Stimulated activated CD8-positive, alpha-beta memory T cell treated with anti-CD3 and anti-CD28 coated beads, Interleukin-7, amount 100 ng/mL, for 48 hours (primary cell): ENCODE results near the gene SAMD4B.
"Not testable (repeated sequence)": the region's sequence is repeated elsewhere in the genome, so short reads cannot be mapped to it uniquely, and the experiment has no call there.

Experiments
- DNase-seq, 2 donors: peaks; one replicate each; pipeline ENCODE4 v3.0.0-alpha.2; 2020; ENCODE audit warnings: low read depth in 1 of 2; ENCODE audit errors: extremely low read depth in 1 of 2

SAMD4B gene

DNA sequence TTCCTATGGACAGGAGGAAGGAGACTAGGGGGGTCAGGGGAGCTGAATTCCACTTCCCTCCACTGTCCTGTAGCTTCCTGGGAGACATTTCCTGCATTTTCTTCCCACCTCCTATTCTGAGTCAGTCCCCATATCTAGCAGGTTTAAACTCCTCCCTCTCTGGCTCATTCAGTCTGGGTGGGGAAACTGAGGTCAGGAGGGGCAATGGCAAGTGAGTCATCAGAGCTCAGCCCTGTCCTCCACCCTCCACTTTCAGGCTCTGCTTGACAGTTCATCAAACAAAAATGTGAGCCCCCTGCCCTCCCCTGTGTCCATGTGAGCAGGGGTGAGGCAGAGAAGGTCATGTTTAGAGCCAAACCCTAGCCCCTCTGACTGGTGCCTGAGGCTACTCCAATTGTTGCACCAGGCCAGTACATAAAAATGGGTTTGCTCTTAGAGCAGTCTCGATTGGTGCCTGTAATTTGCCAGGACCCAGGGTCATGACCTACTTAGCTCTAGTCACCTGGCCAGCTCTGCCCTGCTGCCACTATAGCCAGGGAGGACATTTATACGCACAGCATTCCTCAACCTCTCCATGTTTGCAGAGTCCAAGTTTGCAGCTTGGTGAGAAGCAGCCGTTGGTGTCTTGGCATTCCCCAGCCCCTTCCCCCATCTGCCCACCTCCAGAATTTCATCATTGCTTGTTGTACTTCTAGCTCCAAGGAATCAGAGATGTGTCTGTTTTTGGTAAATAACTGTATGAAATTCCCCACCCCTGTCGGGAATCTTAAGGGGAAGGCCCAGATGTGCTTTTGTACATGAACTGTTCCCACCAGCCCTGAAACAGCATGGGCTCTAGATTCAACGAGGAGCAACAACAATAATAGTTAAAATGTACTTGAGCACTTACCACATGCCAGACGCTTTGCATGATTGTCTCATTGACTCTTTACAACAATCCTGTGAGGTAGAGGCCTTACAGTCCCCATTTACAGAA lies 20.7 kb downstream of the SAMD4B start:
- DNase-seq: no peak

DNA sequence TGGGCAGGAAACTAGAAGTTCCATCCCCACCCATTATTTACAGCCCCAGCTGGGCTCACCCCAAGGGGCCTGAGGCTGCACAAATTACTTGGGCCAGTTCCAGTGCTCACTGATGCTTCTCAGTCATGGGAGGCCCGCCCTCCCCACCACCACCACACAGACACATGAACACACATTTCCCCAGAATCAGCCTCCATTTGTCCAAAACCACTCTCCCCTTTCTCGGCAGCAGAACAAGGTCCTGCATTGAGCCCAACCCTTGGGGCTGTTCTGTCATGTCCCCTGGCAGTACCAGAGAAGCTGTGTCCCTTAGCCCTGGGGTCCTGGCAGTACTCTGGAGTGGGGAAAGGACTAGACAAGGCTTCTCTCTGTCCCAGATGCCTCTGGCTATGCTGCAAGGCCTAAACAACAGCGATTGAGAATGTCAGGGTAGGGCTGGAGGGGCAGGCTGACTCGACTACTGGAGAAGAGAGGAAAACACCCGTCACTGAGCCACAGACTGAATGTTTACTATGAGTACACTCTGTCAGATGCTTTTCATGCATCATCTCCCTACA lies 21.8 kb downstream of the SAMD4B start:
- DNase-seq: no peak

GRCh38 chr19:39365531-39365930 lies 23.3 kb downstream of the SAMD4B start:
- DNase-seq: no peak

DNA sequence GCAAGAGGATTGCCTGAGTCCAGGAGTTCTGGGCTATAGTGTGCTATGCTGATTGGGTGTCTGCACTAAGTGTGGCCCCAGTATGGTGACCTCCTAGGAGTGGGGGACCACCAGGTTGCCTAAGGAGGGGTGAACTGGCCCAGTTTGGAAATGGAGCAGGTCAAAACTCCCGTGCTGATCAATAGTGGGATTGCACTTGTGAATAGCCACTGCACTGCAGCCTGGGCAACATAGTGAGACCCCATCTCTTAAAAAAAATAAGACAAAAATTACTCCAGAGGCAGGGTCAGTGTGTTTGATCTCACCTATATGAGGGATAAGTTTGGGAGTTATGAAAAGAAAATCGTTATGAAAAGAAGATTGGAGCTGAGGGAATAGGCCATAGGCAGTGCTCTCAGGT lies 27.0 kb downstream of the SAMD4B start:
- DNase-seq: no peak

GRCh38 chr19:39370735-39371134 lies 28.5 kb downstream of the SAMD4B start:
- no peak for DNase-seq

GRCh38 chr19:39372047-39372802 lies 30.0 kb downstream of the SAMD4B start:
- DNase-seq: no peak

GRCh38 chr19:39372941-39373340 lies 30.7 kb downstream of the SAMD4B start:
- DNase-seq: no peak

GRCh38 chr19:39375929-39376328 lies 33.7 kb downstream of the SAMD4B start:
- no peak for DNase-seq

DNA sequence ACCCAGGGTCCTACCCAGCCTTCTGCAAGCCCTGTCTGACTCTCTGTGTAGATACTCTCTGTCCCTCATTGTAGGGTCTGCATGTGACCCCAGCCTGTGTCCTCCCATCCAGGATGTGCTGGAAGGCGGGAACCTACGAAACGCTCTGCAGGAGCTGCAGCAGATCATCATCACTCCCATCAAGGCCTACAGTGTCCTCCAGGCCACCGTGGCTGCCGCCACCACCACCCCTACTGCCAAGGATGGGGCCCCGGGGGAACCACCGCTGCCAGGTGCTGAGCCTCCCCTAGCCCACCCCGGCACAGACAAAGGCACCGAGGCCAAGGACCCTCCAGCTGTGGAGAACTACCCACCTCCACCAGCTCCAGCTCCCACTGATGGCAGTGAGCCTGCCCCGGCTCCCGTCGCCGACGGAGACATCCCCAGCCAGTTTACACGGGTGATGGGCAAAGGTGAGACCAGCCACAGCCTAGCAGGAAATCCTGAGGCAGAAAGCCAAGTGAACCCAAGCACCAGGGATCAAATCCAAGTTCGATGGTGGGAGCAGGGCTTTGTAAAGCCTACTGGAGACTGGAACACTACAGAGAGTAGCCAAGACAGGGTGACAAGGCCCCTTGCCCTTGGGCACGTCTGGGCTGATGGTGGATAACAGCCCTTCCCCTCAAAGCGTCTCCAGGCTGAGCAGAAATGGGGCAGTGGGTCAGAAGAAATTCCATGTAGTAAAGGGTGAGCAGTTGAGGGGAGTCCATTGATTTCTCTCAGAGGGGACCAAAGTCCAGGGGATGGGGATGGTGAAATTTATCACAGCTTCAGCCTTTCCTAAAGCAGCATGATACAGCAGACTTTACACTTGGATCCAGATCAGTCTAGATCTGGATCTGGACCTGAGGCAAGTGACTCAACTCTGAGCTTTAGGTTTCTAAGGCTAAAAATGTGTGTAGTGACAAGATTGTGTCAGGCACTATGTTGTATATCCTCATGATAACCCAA lies 35.4 kb downstream of the SAMD4B start:
- no peak for DNase-seq

- DNase-seq: not testable (repeated sequence)
Observed at GRCh38 chr19:39379366-39379765, 37.1 kb downstream of the SAMD4B start.

GRCh38 chr19:39379865-39380396 lies 37.7 kb downstream of the SAMD4B start:
- no peak for DNase-seq

GRCh38 chr19:39380521-39381502 lies 38.6 kb downstream of the SAMD4B start:
- DNase-seq: no peak

GRCh38 chr19:39381910-39382611 lies 39.8 kb downstream of the SAMD4B start:
- DNase-seq: no peak

GRCh38 chr19:39382991-39383828 lies 41.0 kb downstream of the SAMD4B start:
- no peak for DNase-seq

DNA sequence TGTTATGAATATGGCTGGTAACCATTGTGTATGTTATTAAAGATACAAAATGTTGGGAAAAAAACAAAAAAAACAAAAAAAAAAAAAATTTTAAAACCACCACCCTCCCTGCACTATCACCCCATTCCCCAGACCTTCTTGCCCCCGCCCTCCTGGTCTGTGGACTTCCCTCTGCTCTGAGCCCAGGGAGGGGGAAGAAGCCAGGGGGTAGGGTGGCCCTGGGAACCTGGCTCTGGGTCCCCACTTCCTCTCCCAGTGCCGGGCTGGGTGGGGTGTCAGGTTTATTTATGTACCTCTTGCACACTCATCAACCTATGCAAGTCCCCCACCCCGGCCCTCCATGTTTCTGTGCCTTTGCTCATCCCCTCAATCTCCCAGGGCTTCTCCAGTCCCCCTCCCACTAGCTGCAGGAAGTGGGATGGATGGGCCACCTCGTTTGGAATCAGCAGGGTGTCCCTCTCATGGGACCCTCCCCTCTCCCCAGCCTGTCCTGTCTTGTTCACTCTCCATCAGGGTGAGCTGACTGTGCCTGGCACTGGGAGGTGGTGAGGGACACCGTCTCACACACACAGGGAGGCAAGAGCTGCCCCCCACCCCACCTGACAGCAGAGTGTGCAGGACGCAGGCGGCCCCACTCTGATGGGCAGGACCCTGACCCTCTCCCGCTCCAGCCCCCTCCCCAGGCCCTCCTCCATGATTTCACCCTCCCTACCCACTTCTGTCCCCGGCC lies 42.8 kb downstream of the SAMD4B start:
- DNase-seq: no peak

GRCh38 chr19:39385629-39386411 lies 43.6 kb downstream of the SAMD4B start:
- no peak for DNase-seq
